GM10248 (cell line): ENCODE measurements around the gene LRRC7.

Experiments used
- CTCF ChIA-PET: fragments of 300-600 bp; sonication (Branson Sonifier 250); formaldehyde crosslinking; extraction: SDS; loops from one replicate; lab custom pipeline; 2021; ENCODE audit warnings: antibody characterized with exemption; lab: Yijun Ruan, JAX
- POLR2A ChIA-PET: fragments of 350-650 bp; sonication (Branson Sonifier 250); formaldehyde crosslinking; extraction: SDS; loops from one replicate; lab custom pipeline; 2020; ENCODE audit warnings: antibody characterized with exemption; lab: Yijun Ruan, JAX
- DNase-seq: peaks from one replicate; pipeline ENCODE4 v3.0.0; 2012; ENCODE audit errors: extremely low spot score
- CTCF ChIP-seq: IDR thresholded peaks from 2 replicates; pipeline ENCODE4 v1.5.1; 2012; ENCODE audit warnings: mild to moderate bottlenecking, low read depth; ENCODE audit errors: extremely low read depth, missing control alignments, control extremely low read depth

The LRRC7 gene

GRCh38 chr1:69836971-69837636, 269.4 kb downstream of the LRRC7 start:
- no peak for DNase-seq
- no peak for TF ChIP-seq CTCF
- CTCF ChIA-PET: no interaction called here
- POLR2A ChIA-PET: no interaction called here

GRCh38 chr1:69842326-69842725, 274.6 kb downstream of the LRRC7 start:
- no peak for DNase-seq
- TF ChIP-seq CTCF: no peak
- POLR2A ChIA-PET: no interaction called here
- CTCF ChIA-PET: no interaction called here

GRCh38 chr1:69845655-69846054, 277.9 kb downstream of the LRRC7 start:
- no peak for TF ChIP-seq CTCF
- ChIA-PET CTCF (no interaction called here), POLR2A (no interaction called here)
- DNase-seq: no peak

GRCh38 chr1:69846267-69846666, 278.5 kb downstream of the LRRC7 start:
- CTCF ChIA-PET: no interaction called here
- no peak for TF ChIP-seq CTCF
- no peak for DNase-seq
- POLR2A ChIA-PET: no interaction called here

- no peak for DNase-seq
- ChIA-PET CTCF (no interaction called here), POLR2A (no interaction called here)
- no peak for TF ChIP-seq CTCF
These were observed 279.9 kb downstream of the LRRC7 start for GRCh38 chr1:69847670-69848069.

- no peak for TF ChIP-seq CTCF
- no peak for DNase-seq
- POLR2A ChIA-PET: no interaction called here
- CTCF ChIA-PET: no interaction called here
These were observed 284.4 kb downstream of the LRRC7 start for GRCh38 chr1:69852151-69852550.
